Mesendoderm (in vitro differentiated cells): ENCODE results near the gene TBKBP1.

Experiments used
- DNase-seq: peaks from one replicate; pipeline ENCODE4 v3.0.0; 2013
- H2AK5ac ChIP-seq: 2 replicates; pipeline ENCODE4 v1.6.1; 2013; ENCODE audit warnings: low read length, inconsistent platforms
- H2BK120ac ChIP-seq: 2 replicates; pipeline ENCODE4 v1.6.1; 2013; ENCODE audit warnings: low read depth, mild to moderate bottlenecking, low read length, moderate library complexity, mixed read lengths
- H2BK15ac ChIP-seq: replicated peaks from 2 replicates; pipeline ENCODE4 v1.6.1; 2013; ENCODE audit warnings: low read depth, mild to moderate bottlenecking, moderate library complexity
- H2BK5ac ChIP-seq: 2 replicates; pipeline ENCODE4 v1.6.1; 2013; ENCODE audit warnings: low read length, inconsistent platforms
- H3K18ac ChIP-seq: 2 replicates; pipeline ENCODE4 v1.6.1; 2013; ENCODE audit warnings: mild to moderate bottlenecking, low read length, mixed read lengths
- H3K23ac ChIP-seq: one replicate; pipeline ENCODE4 v1.6.1; 2013; ENCODE audit warnings: low read length
- H3K27ac ChIP-seq: 2 replicates; pipeline ENCODE4 v1.5.1; 2013; ENCODE audit warnings: low read depth, mild to moderate bottlenecking, inconsistent platforms, low read length, moderate library complexity
- H3K27me3 ChIP-seq: 2 replicates; pipeline ENCODE4 v1.6.1; 2013; ENCODE audit warnings: low read length, control low read depth, mild to moderate bottlenecking, inconsistent platforms; ENCODE audit not compliant: insufficient read depth, poor library complexity
- H3K36me3 ChIP-seq: 2 replicates; pipeline ENCODE4 v1.6.1; 2013; ENCODE audit warnings: low read length, inconsistent platforms; ENCODE audit not compliant: control insufficient read depth, insufficient read depth
- H3K4ac ChIP-seq: one replicate; pipeline ENCODE4 v1.6.1; 2013; ENCODE audit warnings: low read depth, mild to moderate bottlenecking, low read length, moderate library complexity
- H3K4me1 ChIP-seq: 2 replicates; pipeline ENCODE4 v1.6.1; 2013; ENCODE audit warnings: low read depth, low read length, inconsistent platforms; ENCODE audit not compliant: control insufficient read depth
- H3K4me2 ChIP-seq: 2 replicates; pipeline ENCODE4 v1.6.1; 2013; ENCODE audit warnings: low read length
- H3K4me3 ChIP-seq: 2 replicates; pipeline ENCODE4 v1.5.1; 2013; ENCODE audit warnings: mild to moderate bottlenecking, low read length
- H3K56ac ChIP-seq: one replicate; pipeline ENCODE4 v1.6.1; 2013; ENCODE audit warnings: low read length
- H3K79me1 ChIP-seq: 2 replicates; pipeline ENCODE4 v1.6.1; 2013; ENCODE audit warnings: low read length, inconsistent platforms
- H3K79me2 ChIP-seq: 2 replicates; pipeline ENCODE4 v1.6.1; 2013; ENCODE audit warnings: mild to moderate bottlenecking, low read length; ENCODE audit not compliant: control insufficient read depth, insufficient read depth
- H3K9ac ChIP-seq: 2 replicates; pipeline ENCODE4 v1.6.1; 2013; ENCODE audit warnings: low read length, inconsistent platforms
- H4K5ac ChIP-seq: one replicate; pipeline ENCODE4 v1.6.1; 2013; ENCODE audit warnings: low read length
- H4K8ac ChIP-seq: one replicate; pipeline ENCODE4 v1.6.1; 2013; ENCODE audit warnings: low read depth, mild to moderate bottlenecking, control low read depth, low read length, moderate library complexity
- WGBS: extraction: QIAGEN DNeasy Blood & Tissue Kit; methylation state at CpG from one replicate; pipeline ENCODE4 v1.1.7; 2013; ENCODE audit warnings: low lambda C conversion rate, missing lambda C conversion rate; ENCODE audit not compliant: insufficient coverage; ENCODE audit errors: extremely low coverage; 5-methylcytosine and 5-hydroxymethylcytosine counted together

TBKBP1 gene

GRCh38 chr17:47660064-47660492 lies 33.9 kb upstream of the TBKBP1 start:
- Histone ChIP-seq H3K9ac (no peak overlapping the region), H3K36me3 (peaks cover 32% of the 10 kb centered on the region), H4K8ac (no peak overlapping the region), H2BK15ac (no peak overlapping the region), H3K27me3 (no peaks in the 10 kb centered on the region), H3K79me1 (peaks cover 20% of the 10 kb centered on the region), H3K23ac (no peak overlapping the region), H4K5ac (no peak overlapping the region), H3K4ac (no peak overlapping the region), H3K56ac (no peak overlapping the region), H3K79me2 (peaks cover 31% of the 10 kb centered on the region), H3K4me1 (peaks cover 1% of the 10 kb centered on the region), H3K27ac (no peak overlapping the region), H2BK120ac (no peak overlapping the region), H2AK5ac (no peak overlapping the region), H2BK5ac (no peak overlapping the region), H3K4me3 (no peak overlapping the region), H3K4me2 (no peak overlapping the region), H3K18ac (no peak overlapping the region)
- no CpG with 5 or more reads among the region's 6 CpGs for WGBS
- DNase-seq: no peak

DNA sequence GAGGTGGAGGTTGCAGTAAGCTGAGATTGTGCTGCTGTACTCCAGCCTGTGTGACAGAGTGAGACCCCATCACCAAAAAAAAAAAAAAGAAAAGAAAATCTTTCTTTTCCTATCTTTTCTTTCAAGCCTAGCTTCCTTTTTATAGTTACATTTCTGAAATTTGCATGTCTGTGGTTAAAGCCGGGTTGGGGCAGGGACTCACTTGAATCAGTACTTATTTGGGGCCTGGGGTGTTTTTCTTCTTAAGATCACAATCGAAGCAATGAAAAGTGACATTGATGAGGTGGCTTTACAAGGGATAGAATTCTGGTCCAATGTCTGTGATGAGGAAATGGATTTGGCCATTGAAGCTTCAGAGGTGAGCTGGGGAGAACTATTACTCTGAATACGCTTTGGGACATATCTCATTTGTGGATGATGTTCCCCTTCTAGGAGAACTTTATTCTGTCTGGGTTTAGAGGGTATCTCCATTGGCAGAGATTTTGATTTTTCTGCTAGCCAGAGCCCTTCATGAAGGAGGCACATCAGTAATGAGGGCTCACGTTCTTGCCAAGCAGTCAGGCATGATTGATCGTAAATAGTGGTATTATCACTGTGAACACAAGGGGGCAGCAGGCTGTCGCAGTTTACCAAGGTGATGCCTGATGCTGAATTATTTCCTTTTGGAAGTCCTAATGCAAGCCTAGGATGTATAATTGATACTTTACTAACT lies 29.9 kb upstream of the TBKBP1 start:
- Histone ChIP-seq H3K18ac (no peak overlapping the region), H3K36me3 (peaks cover 15% of the 10 kb centered on the region), H3K4ac (no peak overlapping the region), H3K4me3 (no peak overlapping the region), H3K56ac (no peak overlapping the region), H2BK120ac (no peak overlapping the region), H3K23ac (no peak overlapping the region), H3K4me1 (no peaks in the 10 kb centered on the region), H3K79me2 (peaks cover 10% of the 10 kb centered on the region), H3K79me1 (peaks cover 6% of the 10 kb centered on the region), H3K9ac (no peak overlapping the region), H3K4me2 (no peak overlapping the region), H4K5ac (no peak overlapping the region), H2AK5ac (no peak overlapping the region), H4K8ac (no peak overlapping the region), H3K27me3 (no peaks in the 10 kb centered on the region), H3K27ac (no peak overlapping the region), H2BK5ac (no peak overlapping the region), H2BK15ac (no peak overlapping the region)
- no CpG with 5 or more reads among the region's 6 CpGs for WGBS
- DNase-seq: peak; percentile 76

DNA sequence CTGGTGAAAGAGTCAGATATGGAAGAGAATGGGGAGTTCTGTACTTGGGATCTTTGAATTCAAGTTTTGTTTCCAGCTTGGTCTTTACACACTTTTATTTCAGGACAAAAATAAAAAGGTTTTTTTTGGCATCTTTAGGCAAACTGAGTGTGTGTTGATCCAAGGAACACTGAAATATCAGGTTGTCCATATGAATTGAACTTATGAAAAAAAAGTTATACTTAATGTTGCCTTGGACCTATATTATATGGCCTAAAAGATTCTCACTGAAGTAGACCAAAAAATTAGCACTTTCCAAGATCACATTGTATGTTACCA lies 29.4 kb upstream of the TBKBP1 start:
- no peak overlapping the region for H3K4me3 ChIP-seq
- no peak overlapping the region for H3K9ac ChIP-seq
- H3K56ac ChIP-seq: no peak overlapping the region
- H2AK5ac ChIP-seq: no peak overlapping the region
- H3K36me3 ChIP-seq: peaks cover 18% of the 10 kb centered on the region
- no peak overlapping the region for H2BK15ac ChIP-seq
- H3K18ac ChIP-seq: no peak overlapping the region
- H3K27ac ChIP-seq: no peak overlapping the region
- H2BK120ac ChIP-seq: no peak overlapping the region
- DNase-seq: no peak
- no peak overlapping the region for H2BK5ac ChIP-seq
- H3K23ac ChIP-seq: no peak overlapping the region
- H3K4ac ChIP-seq: no peak overlapping the region
- no peak overlapping the region for H4K8ac ChIP-seq
- H3K79me2 ChIP-seq: peaks cover 10% of the 10 kb centered on the region
- H3K4me1 ChIP-seq: no peaks in the 10 kb centered on the region
- H3K79me1 ChIP-seq: peaks cover 7% of the 10 kb centered on the region
- H4K5ac ChIP-seq: no peak overlapping the region
- H3K4me2 ChIP-seq: no peak overlapping the region
- no peaks in the 10 kb centered on the region for H3K27me3 ChIP-seq

GRCh38 chr17:47665655-47666054 lies 28.3 kb upstream of the TBKBP1 start:
- Histone ChIP-seq H4K8ac (no peak overlapping the region), H2AK5ac (no peak overlapping the region), H3K4me2 (no peak overlapping the region), H2BK5ac (no peak overlapping the region), H3K4me3 (no peak overlapping the region), H3K18ac (no peak overlapping the region), H3K4me1 (no peaks in the 10 kb centered on the region), H3K27me3 (no peaks in the 10 kb centered on the region), H2BK120ac (no peak overlapping the region), H3K4ac (no peak overlapping the region), H3K79me1 (peaks cover 12% of the 10 kb centered on the region), H3K56ac (no peak overlapping the region), H4K5ac (no peak overlapping the region), H3K36me3 (peaks cover 26% of the 10 kb centered on the region), H3K23ac (no peak overlapping the region), H3K27ac (no peak overlapping the region), H3K9ac (no peak overlapping the region), H2BK15ac (no peak overlapping the region), H3K79me2 (peaks cover 10% of the 10 kb centered on the region)
- no CpG with 5 or more reads among the region's 3 CpGs for WGBS
- DNase-seq: no peak

GRCh38 chr17:47669081-47669480 lies 24.9 kb upstream of the TBKBP1 start:
- Histone ChIP-seq H2AK5ac (no peak overlapping the region), H3K27ac (no peak overlapping the region), H3K4ac (no peak overlapping the region), H2BK120ac (no peak overlapping the region), H3K79me2 (peaks cover 12% of the 10 kb centered on the region), H3K4me2 (no peak overlapping the region), H3K56ac (no peak overlapping the region), H3K27me3 (no peaks in the 10 kb centered on the region), H3K79me1 (peaks cover 13% of the 10 kb centered on the region), H3K9ac (no peak overlapping the region), H3K18ac (no peak overlapping the region), H4K8ac (no peak overlapping the region), H2BK5ac (no peak overlapping the region), H3K4me1 (no peaks in the 10 kb centered on the region), H2BK15ac (no peak overlapping the region), H3K4me3 (no peak overlapping the region), H4K5ac (no peak overlapping the region), H3K23ac (no peak overlapping the region), H3K36me3 (peaks cover 31% of the 10 kb centered on the region)
- no CpG with 5 or more reads among the region's 4 CpGs for WGBS
- no peak for DNase-seq

DNA sequence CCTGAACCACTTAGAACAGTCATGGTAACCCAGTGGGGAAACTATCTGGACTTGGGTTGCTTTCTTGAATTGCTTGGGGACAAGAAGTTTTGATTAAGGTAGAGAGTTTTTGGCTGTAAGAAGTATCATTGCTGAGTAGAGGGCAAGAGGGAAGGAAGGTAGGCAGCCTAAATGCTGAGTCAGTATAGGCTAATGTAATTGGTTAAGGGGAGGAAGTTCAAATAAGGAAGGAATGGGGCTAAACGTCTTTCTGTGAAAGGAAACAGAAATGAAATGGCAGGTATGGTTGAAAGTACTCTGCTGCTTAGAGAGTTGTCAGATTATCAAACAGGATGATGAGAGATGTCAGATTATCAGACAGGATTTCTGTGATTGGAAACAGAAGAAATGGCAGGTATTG lies 23.9 kb upstream of the TBKBP1 start:
- Histone ChIP-seq H3K4me2 (no peak overlapping the region), H2BK15ac (no peak overlapping the region), H3K18ac (no peak overlapping the region), H3K56ac (no peak overlapping the region), H3K36me3 (peaks cover 30% of the 10 kb centered on the region), H4K5ac (no peak overlapping the region), H2AK5ac (no peak overlapping the region), H3K27ac (no peak overlapping the region), H3K79me2 (peaks cover 9% of the 10 kb centered on the region), H3K4ac (no peak overlapping the region), H3K23ac (no peak overlapping the region), H2BK120ac (no peak overlapping the region), H3K4me1 (no peaks in the 10 kb centered on the region), H3K4me3 (no peak overlapping the region), H3K79me1 (peaks cover 14% of the 10 kb centered on the region), H3K9ac (no peak overlapping the region), H3K27me3 (no peaks in the 10 kb centered on the region), H4K8ac (no peak overlapping the region), H2BK5ac (no peak overlapping the region)
- WGBS: no CpG with 5 or more reads among the region's 1 CpG
- DNase-seq: no peak
